ENCODE results near the gene OR51I2. TPM values are rescaled to one million over a fixed set of nuclear protein-coding genes. Genes with fewer than 3 reads are reported as not detected.

The OR51I2 gene, protein sequence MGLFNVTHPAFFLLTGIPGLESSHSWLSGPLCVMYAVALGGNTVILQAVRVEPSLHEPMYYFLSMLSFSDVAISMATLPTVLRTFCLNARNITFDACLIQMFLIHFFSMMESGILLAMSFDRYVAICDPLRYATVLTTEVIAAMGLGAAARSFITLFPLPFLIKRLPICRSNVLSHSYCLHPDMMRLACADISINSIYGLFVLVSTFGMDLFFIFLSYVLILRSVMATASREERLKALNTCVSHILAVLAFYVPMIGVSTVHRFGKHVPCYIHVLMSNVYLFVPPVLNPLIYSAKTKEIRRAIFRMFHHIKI
- polyA plus RNA-seq (2011; rRNA removed) (not detected in 2 replicates), polyA minus RNA-seq (2011; rRNA and poly(A)+ RNA removed) (not detected in 2 replicates)

DNA sequence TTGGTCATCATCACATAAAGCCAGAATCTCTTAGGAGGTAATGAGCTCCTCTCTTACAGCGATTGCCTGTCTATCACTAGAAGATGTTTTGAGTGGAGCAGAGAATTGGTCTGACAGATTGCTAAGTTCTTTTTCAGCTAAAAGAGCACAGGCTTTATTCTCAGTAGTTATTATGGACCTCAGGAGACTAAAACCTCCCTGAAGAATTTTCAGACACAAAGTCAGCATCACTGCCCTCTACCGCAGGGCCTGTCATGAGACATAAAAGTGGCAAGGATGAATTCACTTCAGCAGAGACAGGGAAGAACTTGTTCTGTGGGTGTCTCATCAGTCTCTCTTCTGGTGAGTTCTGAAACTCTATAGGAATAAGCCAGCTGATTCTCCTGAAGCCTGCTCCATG, at the start of gene OR51I2:
Gene OR51I2 (plus strand): TSS at position 301 of the 400 bp plus-strand sequence. CDS start 4,166 bp downstream, outside the sequence.
- no peak within 1 kb of the TSS for H3K27ac ChIP-seq (ENCODE audit: low read depth, low read length)
- POLR2A ChIA-PET = no interaction called here
- DNase-seq (ENCODE audit: low read depth, low spot score) = no peak
- CTCF ChIA-PET = no interaction called here
- no peaks in the 10 kb centered on the region for H3K27me3 ChIP-seq (ENCODE audit: control insufficient read depth, insufficient read depth, low read length)
- H3K9me3 ChIP-seq (ENCODE audit: control insufficient read depth, insufficient read depth, low read length) = no peaks in the 10 kb centered on the region
- no peak for TF ChIP-seq CTCF (IDR thresholded peaks at IDR 0.05; ENCODE audit: low read depth, low read length)
- H3K4me3 ChIP-seq (ENCODE audit: low read depth, low read length) = no peak within 1 kb of the TSS

GRCh38 chr11:5405173-5405572, 44.0 kb upstream of the OR51I2 start:
- no peaks in the 10 kb centered on the region for H3K9me3 ChIP-seq (ENCODE audit: control insufficient read depth, insufficient read depth, low read length)
- ChIA-PET CTCF (no interaction called here), POLR2A (no interaction called here)
- no peak overlapping the region for H3K4me3 ChIP-seq (ENCODE audit: low read depth, low read length)
- no peak for DNase-seq (ENCODE audit: low read depth, low spot score)
- TF ChIP-seq CTCF (IDR thresholded peaks at IDR 0.05; ENCODE audit: low read depth, low read length) = no peak
- H3K27me3 ChIP-seq (ENCODE audit: control insufficient read depth, insufficient read depth, low read length) = no peaks in the 10 kb centered on the region
- H3K27ac ChIP-seq (ENCODE audit: low read depth, low read length) = no peak overlapping the region

DNA sequence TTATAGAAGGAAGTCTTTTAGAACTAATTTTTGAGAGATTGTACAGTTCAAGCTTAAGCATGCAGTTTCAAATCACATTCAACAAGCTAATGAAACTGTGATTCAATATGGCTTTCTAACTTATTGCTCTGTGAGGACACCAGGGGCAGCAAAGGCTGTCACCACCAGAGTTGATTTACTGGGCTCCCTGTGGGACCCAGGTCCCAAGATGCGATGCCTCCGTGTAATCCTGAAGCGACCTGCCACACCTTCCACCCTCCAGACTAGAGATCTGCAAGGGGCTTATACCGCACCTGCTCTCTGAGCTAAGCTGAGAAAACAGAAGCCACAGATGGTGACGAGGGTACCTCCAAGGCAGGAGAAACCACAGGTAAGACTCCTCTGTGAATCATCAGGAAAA, 28.1 kb upstream of the OR51I2 start:
- Histone ChIP-seq H3K27me3 (ENCODE audit: control insufficient read depth, insufficient read depth, low read length) (no peaks in the 10 kb centered on the region), H3K4me3 (ENCODE audit: low read depth, low read length) (no peak overlapping the region), H3K27ac (ENCODE audit: low read depth, low read length) (no peak overlapping the region), H3K9me3 (ENCODE audit: control insufficient read depth, insufficient read depth, low read length) (no peaks in the 10 kb centered on the region)
- no peak for TF ChIP-seq CTCF (IDR thresholded peaks at IDR 0.05; ENCODE audit: low read depth, low read length)
- POLR2A ChIA-PET = no interaction called here
- DNase-seq (ENCODE audit: low read depth, low spot score) = no peak
- CTCF ChIA-PET = interaction anchor here (0.6 kb wide), 1 partner anchor 12 kb away, joined by 3 read pairs; no protein-coding TSS in a partner anchor

DNA sequence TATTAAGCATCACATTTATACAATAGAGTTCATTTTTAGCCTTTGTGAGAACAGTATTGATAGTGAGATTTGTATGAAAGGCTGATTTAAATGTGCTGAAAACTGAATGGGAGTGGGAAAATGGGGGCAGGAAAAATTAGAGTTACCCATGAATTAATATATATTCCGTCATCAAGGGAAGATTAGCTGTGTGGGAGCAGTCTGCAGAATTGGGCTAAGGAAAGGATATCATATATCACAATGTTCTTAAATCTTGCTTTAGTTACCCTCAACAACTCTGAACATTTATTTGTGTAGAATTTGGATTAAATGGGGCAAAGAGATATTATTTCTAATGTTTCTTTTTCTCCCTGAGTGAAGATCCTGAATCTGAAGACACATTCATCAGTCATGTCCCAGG, 27.3 kb upstream of the OR51I2 start, which contains the start of gene OR51Q1:
Gene OR51Q1 (plus strand): TSS at position 301 of the 400 bp plus-strand sequence. CDS start 90 bp downstream, at position 391.
- TF ChIP-seq CTCF (IDR thresholded peaks at IDR 0.05; ENCODE audit: low read depth, low read length) = no peak
- no peaks in the 10 kb centered on the region for H3K9me3 ChIP-seq (ENCODE audit: control insufficient read depth, insufficient read depth, low read length)
- H3K27me3 ChIP-seq (ENCODE audit: control insufficient read depth, insufficient read depth, low read length) = no peaks in the 10 kb centered on the region
- H3K27ac ChIP-seq (ENCODE audit: low read depth, low read length) = no peak within 1 kb of the TSS
- DNase-seq (ENCODE audit: low read depth, low spot score) = no peak
- POLR2A ChIA-PET = no interaction called here
- H3K4me3 ChIP-seq (ENCODE audit: low read depth, low read length) = no peak within 1 kb of the TSS
- CTCF ChIA-PET = no interaction called here

DNA sequence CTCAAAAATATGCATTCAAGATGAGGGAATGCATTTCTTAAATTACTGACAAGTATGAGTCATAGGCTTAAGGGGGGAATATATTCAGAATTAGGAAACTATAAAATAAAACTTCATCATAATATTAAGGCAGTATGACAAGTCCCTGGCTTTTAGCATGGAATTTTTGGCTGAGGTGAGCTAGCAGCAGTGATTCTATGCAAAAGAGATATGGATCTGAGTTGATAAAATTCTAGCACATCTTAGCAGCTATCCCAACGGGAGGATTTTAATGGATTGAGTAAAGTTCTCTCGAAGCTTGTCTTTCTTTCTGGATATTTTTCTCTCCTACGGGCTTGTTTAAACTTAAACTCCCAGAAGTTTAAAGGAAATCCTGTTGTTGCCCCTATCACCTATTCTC, 26.0 kb upstream of the OR51I2 start:
- TF ChIP-seq CTCF (IDR thresholded peaks at IDR 0.05; ENCODE audit: low read depth, low read length) = no peak
- H3K9me3 ChIP-seq (ENCODE audit: control insufficient read depth, insufficient read depth, low read length) = no peaks in the 10 kb centered on the region
- no peak for DNase-seq (ENCODE audit: low read depth, low spot score)
- H3K27ac ChIP-seq (ENCODE audit: low read depth, low read length) = no peak overlapping the region
- ChIA-PET POLR2A (no interaction called here), CTCF (no interaction called here)
- no peaks in the 10 kb centered on the region for H3K27me3 ChIP-seq (ENCODE audit: control insufficient read depth, insufficient read depth, low read length)
- no peak overlapping the region for H3K4me3 ChIP-seq (ENCODE audit: low read depth, low read length)

Data from AG04450 (cell line).